Smooth muscle cell of bladder (primary cell): ENCODE data around the gene LATS2. TPM values are rescaled to one million over a fixed set of nuclear protein-coding genes. Genes with fewer than 3 reads are reported as not detected.

Experiments
- total RNA-seq: library from RNA; depleted of rRNA; stranded (reverse); fragments of >200 nt; gene quantifications from 2 replicates; pipeline ENCODE4 v1.2.3, GENCODE V29; 2014

The LATS2 gene
- 13.5 and 13.8 TPM in 2 replicates for total RNA-seq

DNA sequence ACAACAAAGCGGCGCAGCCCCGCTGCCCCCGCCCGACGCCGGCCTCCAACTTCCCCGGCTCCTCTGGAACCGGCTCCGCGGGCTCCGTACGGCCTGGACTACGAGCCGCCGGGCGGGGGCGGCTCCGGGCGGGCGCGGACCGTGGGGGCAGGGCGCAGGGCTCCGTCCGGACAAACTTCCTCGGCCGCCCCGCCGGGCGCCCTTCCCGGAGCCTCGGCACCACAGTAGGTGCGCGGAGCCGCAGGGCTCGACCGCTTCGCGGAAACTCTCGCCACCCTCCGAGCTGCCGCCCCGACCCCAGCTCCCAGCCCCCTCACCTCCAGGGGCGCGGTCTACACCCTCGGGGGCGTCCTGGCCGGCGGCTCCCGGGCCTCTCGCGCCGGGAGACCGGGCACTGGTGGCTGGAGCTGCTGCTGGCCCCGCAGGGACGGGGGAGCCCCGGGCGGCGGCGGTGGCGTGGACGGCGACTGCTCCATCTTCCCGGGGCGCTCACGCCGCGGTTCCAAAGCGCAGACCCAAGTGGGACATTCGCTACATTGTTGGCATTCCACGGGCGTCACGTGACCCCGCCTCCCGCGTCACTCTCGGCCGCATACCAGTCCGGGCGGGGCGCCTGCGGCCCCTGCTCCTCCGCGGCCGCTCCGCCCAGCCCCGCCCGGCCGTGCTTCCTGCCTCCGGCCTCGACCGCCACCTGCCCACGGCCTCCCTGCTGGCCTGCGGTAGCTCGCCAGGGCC lies at the start of gene LATS2:
TSS of gene LATS2 (minus strand) at position 558 of the 735 bp plus-strand sequence. CDS start 15,560 bp downstream, outside the sequence.

Other genes starting within 250 kb of the LATS2 start
- 12.7 and 13.7 TPM in 2 replicates for gene XPO4, start 158.8 kb downstream of the LATS2 start, total RNA-seq
- 42.8 and 57.9 TPM in 2 replicates for gene SAP18, start 78.5 kb upstream of the LATS2 start, total RNA-seq
- gene SKA3, start 115.0 kb upstream of the LATS2 start, total RNA-seq = 2.3 and 3.9 TPM in 2 replicates
- 19.9 and 20.2 TPM in 2 replicates for gene MRPL57, start 115.1 kb upstream of the LATS2 start, total RNA-seq